HepG2 (cell line): ENCODE data around the gene C6orf132. TPM values are rescaled to one million over a fixed set of nuclear protein-coding genes. Genes with fewer than 3 reads are reported as not detected.

Experiments used
- CBX2 ChIP-seq, 2 experiments: fragments of 200-600 bp in 1 of 2; sonication (generic); formaldehyde crosslinking in 1 of 2; IDR thresholded peaks; 2 replicates each; pipeline versions ENCODE4 v1.7.0 to v1.8.1; 2018 to 2022; ENCODE audit warnings: low read depth in 2 of 2, low read length in 1 of 2, mild to moderate bottlenecking in 1 of 2, missing genetic modification reagents in 1 of 2
- KDM3A ChIP-seq: IDR thresholded peaks from 2 replicates; pipeline ENCODE4 v1.6.1; 2018; ENCODE audit warnings: low read depth, missing compliant biosample characterization
- MXI1 ChIP-seq: IDR thresholded peaks from 3 replicates; pipeline ENCODE4 v1.6.1; 2012; ENCODE audit warnings: low read depth, low read length, inconsistent platforms, borderline replicate concordance
- POLR2G ChIP-seq: fragments of 200-400 bp; formaldehyde crosslinking; IDR thresholded peaks from 2 replicates; pipeline ENCODE4 v1.6.1; 2018; ENCODE audit warnings: mild to moderate bottlenecking, low read depth, low read length, moderate library complexity
- RCOR2 ChIP-seq: IDR thresholded peaks from 2 replicates; pipeline ENCODE4 v1.6.1; 2016; ENCODE audit warnings: missing biosample characterization, missing genetic modification reagents
- SALL1 ChIP-seq: sonication (generic); formaldehyde crosslinking; IDR thresholded peaks from 2 replicates; pipeline ENCODE4 v1.8.0; 2022; ENCODE audit warnings: mild to moderate bottlenecking, missing genetic modification reagents
- TAF1 ChIP-seq: sonication (generic); formaldehyde crosslinking; IDR thresholded peaks from 2 replicates; pipeline ENCODE4 v1.4.0; 2020; ENCODE audit warnings: missing genetic modification reagents
- ZBTB1 ChIP-seq: sonication (generic); formaldehyde crosslinking; IDR thresholded peaks from 2 replicates; pipeline ENCODE4 v1.4.0; 2020; ENCODE audit warnings: missing genetic modification reagents, borderline replicate concordance
- ZFP36L1 ChIP-seq: sonication (generic); formaldehyde crosslinking; IDR thresholded peaks from 2 replicates; pipeline ENCODE4 v1.8.0; 2022; ENCODE audit warnings: mild to moderate bottlenecking, missing genetic modification reagents, moderate library complexity
- ZFX ChIP-seq: sonication (generic); formaldehyde crosslinking; IDR thresholded peaks from 2 replicates; pipeline ENCODE4 v1.4.0; 2020; ENCODE audit warnings: mild to moderate bottlenecking, low read depth, missing genetic modification reagents, moderate library complexity
- ZNF24 ChIP-seq: fragments of 450-650 bp; IDR thresholded peaks from 2 replicates; pipeline ENCODE4 v1.6.1; 2017; ENCODE audit warnings: antibody characterized with exemption, mild to moderate bottlenecking
- ZNF510 ChIP-seq: sonication (generic); formaldehyde crosslinking; IDR thresholded peaks from 2 replicates; pipeline ENCODE4 v1.4.0; 2020; ENCODE audit warnings: low read depth, mild to moderate bottlenecking, missing genetic modification reagents
- ZNF552 ChIP-seq: sonication (generic); formaldehyde crosslinking; IDR thresholded peaks from 2 replicates; pipeline ENCODE4 v1.9.0; 2022; ENCODE audit warnings: missing genetic modification reagents, mild to moderate bottlenecking, borderline replicate concordance
- ZNF619 ChIP-seq: sonication (generic); formaldehyde crosslinking; IDR thresholded peaks from 2 replicates; pipeline ENCODE4 v1.4.0; 2020; ENCODE audit warnings: mild to moderate bottlenecking, missing genetic modification reagents
- polyA plus RNA-seq, 8 experiments: library from polyadenylated mRNA; depleted of rRNA in 3 of 8; stranded (reverse) in 7 of 8; unstranded in 1 of 8; fragments of >200 nt; fragmentation: Illumina TruSeq in 4 of 8; extraction: Trizol in 4 of 8; gene quantifications; 2 replicates each; pipeline versions ENCODE4 v1.2.1 to v1.2.3, GENCODE V29; 2011 to 2016; ENCODE audit warnings: low read depth in 4 of 8, missing spikeins in 1 of 8, mixed read lengths in 1 of 8; ENCODE audit not compliant: insufficient read depth in 1 of 8
- total RNA-seq, 5 experiments: library from RNA; depleted of rRNA; stranded (reverse); fragments of >200 nt; fragmentation: Illumina TruSeq; extraction: Trizol; gene quantifications; 2 replicates each; pipeline ENCODE4 v1.2.3, GENCODE V29; 2016; ENCODE audit warnings: low read depth in 1 of 5
- TF ChIP-seq, protein P1 (sequence below), 2 experiments: fragments of 450-650 bp in 1 of 2; sonication (generic) in 1 of 2; formaldehyde crosslinking; IDR thresholded peaks; 2 replicates each; pipeline versions ENCODE4 v1.5.0 to v1.8.0; 2020 to 2022; ENCODE audit warnings: mild to moderate bottlenecking in 1 of 2, missing genetic modification reagents in 1 of 2
- TF ChIP-seq, protein P2 (sequence below): IDR thresholded peaks from 2 replicates; pipeline ENCODE4 v1.4.0; 2020; ENCODE audit warnings: mild to moderate bottlenecking, missing genetic modification reagents
- TF ChIP-seq, protein P3 (sequence below): sonication (generic); formaldehyde crosslinking; IDR thresholded peaks from 2 replicates; pipeline ENCODE4 v1.4.0; 2020; ENCODE audit warnings: missing genetic modification reagents, borderline replicate concordance

The C6orf132 gene
- total and polyA plus RNA-seq, 2 of the 13 experiments (the other 11 are each of a cell fraction or from before 2014, with no cell fraction given), result 0.78 to 3.0 TPM

DNA sequence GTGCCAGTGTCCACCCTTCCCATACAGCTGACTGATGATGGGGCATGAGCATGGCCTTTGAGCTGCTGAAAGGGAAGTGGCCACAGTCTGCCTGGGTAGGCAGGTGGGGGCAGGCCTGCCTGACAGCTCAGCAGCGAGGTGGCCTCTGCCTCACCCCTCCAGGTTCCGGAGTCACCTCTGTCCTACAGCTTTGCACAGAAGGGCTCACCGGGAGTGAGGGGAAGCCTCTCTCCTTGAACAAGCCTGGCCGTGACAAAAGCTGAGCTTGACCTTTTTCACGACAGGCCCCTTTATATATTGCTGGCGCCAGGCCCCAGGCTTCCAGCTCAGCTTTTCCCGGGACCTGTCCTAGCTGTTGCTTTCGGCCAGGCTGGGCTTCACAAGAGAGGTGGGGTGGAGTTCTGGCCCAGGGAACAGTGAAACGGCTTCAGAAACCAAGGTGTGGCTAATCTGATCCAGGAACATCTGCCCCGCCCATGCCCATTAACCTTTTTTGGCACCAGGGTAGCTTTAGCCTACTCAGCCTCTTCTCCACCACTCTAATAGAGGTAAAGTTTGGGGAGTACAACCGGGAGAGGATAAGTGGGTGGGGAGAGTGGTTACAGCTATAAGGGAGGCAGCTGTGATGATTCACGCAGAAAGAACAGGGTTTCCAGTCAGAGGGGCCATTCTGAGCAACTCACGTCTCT, 42.9 kb downstream of the C6orf132 start (continued):
- TF ChIP-seq RCOR2 (CRISPR knock-in tag), result 0 out of 2 replicates have a peak, but pooled peaks have one; percentile 17
- TF ChIP-seq, protein P1, sequence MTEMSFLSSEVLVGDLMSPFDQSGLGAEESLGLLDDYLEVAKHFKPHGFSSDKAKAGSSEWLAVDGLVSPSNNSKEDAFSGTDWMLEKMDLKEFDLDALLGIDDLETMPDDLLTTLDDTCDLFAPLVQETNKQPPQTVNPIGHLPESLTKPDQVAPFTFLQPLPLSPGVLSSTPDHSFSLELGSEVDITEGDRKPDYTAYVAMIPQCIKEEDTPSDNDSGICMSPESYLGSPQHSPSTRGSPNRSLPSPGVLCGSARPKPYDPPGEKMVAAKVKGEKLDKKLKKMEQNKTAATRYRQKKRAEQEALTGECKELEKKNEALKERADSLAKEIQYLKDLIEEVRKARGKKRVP (CRISPR knock-in tag; IDR thresholded peaks at IDR 0.05), result no peak
- no peak for TF ChIP-seq ZBTB1 (CRISPR knock-in tag)
- TF ChIP-seq ZFP36L1, result 0 out of 2 replicates have a peak, but pooled peaks have one; percentile 11
- TF ChIP-seq TAF1 (CRISPR knock-in tag), result 0 out of 2 replicates have a peak, but pooled peaks have one; percentile 26
- peak; percentile 48; the same call in 1 of the 3 replicates for TF ChIP-seq MXI1
- no peak for TF ChIP-seq CBX2 (IDR thresholded peaks at IDR 0.05; ENCODE audit: low read depth, low read length)
- no peak for TF ChIP-seq CBX2 (CRISPR knock-in tag; IDR thresholded peaks at IDR 0.05; ENCODE audit: low read depth)
- peak; percentile 71 for TF ChIP-seq ZFX (CRISPR knock-in tag)
- no peak for TF ChIP-seq ZNF24
- 0 out of 2 replicates have a peak, but pooled peaks have one; percentile 16 for TF ChIP-seq ZNF510
- TF ChIP-seq ZNF619 (CRISPR knock-in tag), result no peak
- no peak for TF ChIP-seq KDM3A (CRISPR knock-in tag)
- peak; percentile 87 for TF ChIP-seq SALL1
- TF ChIP-seq, protein P2, sequence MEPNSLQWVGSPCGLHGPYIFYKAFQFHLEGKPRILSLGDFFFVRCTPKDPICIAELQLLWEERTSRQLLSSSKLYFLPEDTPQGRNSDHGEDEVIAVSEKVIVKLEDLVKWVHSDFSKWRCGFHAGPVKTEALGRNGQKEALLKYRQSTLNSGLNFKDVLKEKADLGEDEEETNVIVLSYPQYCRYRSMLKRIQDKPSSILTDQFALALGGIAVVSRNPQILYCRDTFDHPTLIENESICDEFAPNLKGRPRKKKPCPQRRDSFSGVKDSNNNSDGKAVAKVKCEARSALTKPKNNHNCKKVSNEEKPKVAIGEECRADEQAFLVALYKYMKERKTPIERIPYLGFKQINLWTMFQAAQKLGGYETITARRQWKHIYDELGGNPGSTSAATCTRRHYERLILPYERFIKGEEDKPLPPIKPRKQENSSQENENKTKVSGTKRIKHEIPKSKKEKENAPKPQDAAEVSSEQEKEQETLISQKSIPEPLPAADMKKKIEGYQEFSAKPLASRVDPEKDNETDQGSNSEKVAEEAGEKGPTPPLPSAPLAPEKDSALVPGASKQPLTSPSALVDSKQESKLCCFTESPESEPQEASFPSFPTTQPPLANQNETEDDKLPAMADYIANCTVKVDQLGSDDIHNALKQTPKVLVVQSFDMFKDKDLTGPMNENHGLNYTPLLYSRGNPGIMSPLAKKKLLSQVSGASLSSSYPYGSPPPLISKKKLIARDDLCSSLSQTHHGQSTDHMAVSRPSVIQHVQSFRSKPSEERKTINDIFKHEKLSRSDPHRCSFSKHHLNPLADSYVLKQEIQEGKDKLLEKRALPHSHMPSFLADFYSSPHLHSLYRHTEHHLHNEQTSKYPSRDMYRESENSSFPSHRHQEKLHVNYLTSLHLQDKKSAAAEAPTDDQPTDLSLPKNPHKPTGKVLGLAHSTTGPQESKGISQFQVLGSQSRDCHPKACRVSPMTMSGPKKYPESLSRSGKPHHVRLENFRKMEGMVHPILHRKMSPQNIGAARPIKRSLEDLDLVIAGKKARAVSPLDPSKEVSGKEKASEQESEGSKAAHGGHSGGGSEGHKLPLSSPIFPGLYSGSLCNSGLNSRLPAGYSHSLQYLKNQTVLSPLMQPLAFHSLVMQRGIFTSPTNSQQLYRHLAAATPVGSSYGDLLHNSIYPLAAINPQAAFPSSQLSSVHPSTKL (CRISPR knock-in tag), result peak; percentile 61
- TF ChIP-seq ZNF552 (CRISPR knock-in tag), result no peak
- 0 out of 2 replicates have a peak, but pooled peaks have one; percentile 33 for TF ChIP-seq POLR2G
- TF ChIP-seq, protein P3, sequence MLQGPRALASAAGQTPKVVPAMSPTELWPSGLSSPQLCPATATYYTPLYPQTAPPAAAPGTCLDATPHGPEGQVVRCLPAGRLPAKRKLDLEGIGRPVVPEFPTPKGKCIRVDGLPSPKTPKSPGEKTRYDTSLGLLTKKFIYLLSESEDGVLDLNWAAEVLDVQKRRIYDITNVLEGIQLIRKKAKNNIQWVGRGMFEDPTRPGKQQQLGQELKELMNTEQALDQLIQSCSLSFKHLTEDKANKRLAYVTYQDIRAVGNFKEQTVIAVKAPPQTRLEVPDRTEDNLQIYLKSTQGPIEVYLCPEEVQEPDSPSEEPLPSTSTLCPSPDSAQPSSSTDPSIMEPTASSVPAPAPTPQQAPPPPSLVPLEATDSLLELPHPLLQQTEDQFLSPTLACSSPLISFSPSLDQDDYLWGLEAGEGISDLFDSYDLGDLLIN (CRISPR knock-in tag), result no peak
